RWPE2 (cell line): ENCODE data around the gene NATD1.

Source experiments
- ATAC-seq: fragments of 200-7000 bp; cut with Tn5 transposase; 3 replicates; pipeline ENCODE4 v1.9.1; 2021; ENCODE audit warnings: low read depth
- DNase-seq: peaks from one replicate; pipeline ENCODE4 v3.0.0-alpha.2; 2020; ENCODE audit warnings: low spot score
- H3K27ac ChIP-seq: fragments of 450-650 bp; 2 replicates; pipeline ENCODE4 v1.5.1; 2017; ENCODE audit warnings: mild to moderate bottlenecking; ENCODE audit not compliant: poor library complexity, severe bottlenecking
- H3K27me3 ChIP-seq: fragments of 250-450 bp; sonication (Bioruptor Pico); 2 replicates; pipeline ENCODE4 v1.5.1; 2021; ENCODE audit warnings: mild to moderate bottlenecking, moderate library complexity; ENCODE audit not compliant: insufficient read depth, poor library complexity, severe bottlenecking
- H3K36me3 ChIP-seq: fragments of 250-450 bp; sonication (Bioruptor Pico); 2 replicates; pipeline ENCODE4 v1.5.1; 2020; ENCODE audit warnings: low read depth, mild to moderate bottlenecking, moderate library complexity
- H3K4me1 ChIP-seq: fragments of 250-450 bp; sonication (Bioruptor Pico); 2 replicates; pipeline ENCODE4 v1.5.1; 2021; ENCODE audit warnings: mild to moderate bottlenecking, moderate library complexity; ENCODE audit not compliant: insufficient read depth, poor library complexity, severe bottlenecking
- H3K4me3 ChIP-seq: fragments of 250-450 bp; sonication (Bioruptor Pico); 2 replicates; pipeline ENCODE4 v1.5.1; 2021; ENCODE audit warnings: mild to moderate bottlenecking, moderate library complexity; ENCODE audit not compliant: severe bottlenecking
- H3K9me3 ChIP-seq: fragments of 250-450 bp; sonication (Bioruptor Pico); 2 replicates; pipeline ENCODE4 v1.5.1; 2021; ENCODE audit warnings: mild to moderate bottlenecking, moderate library complexity; ENCODE audit not compliant: severe bottlenecking
- TF ChIP-seq, protein P1 (sequence below): fragments of 450-650 bp; IDR thresholded peaks from one replicate; pipeline ENCODE4 v1.5.1; 2017; ENCODE audit warnings: mild to moderate bottlenecking, moderate library complexity; ENCODE audit not compliant: poor library complexity, severe bottlenecking

NATD1 gene

DNA sequence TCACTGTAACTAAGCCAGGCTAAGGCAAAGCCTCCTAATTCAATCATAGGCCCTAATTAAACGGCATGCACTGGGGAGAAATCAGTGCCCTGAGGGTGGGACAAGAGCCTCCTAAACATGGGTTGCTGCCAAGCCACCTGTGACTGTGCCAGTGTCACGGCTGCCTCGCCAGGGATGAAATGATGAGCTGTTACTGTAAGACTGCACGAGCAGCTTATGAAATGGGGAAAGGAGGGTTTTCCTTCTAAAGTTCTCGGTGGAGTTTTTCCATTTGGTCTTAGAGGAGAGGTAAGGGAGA lies 52.0 kb downstream of the NATD1 start:
- peaks cover 26% of the 10 kb centered on the region for H3K36me3 ChIP-seq
- H3K9me3 ChIP-seq: no peaks in the 10 kb centered on the region
- no peak overlapping the region for H3K27ac ChIP-seq
- no peak for DNase-seq
- no peak for ATAC-seq
- TF ChIP-seq, protein P1, sequence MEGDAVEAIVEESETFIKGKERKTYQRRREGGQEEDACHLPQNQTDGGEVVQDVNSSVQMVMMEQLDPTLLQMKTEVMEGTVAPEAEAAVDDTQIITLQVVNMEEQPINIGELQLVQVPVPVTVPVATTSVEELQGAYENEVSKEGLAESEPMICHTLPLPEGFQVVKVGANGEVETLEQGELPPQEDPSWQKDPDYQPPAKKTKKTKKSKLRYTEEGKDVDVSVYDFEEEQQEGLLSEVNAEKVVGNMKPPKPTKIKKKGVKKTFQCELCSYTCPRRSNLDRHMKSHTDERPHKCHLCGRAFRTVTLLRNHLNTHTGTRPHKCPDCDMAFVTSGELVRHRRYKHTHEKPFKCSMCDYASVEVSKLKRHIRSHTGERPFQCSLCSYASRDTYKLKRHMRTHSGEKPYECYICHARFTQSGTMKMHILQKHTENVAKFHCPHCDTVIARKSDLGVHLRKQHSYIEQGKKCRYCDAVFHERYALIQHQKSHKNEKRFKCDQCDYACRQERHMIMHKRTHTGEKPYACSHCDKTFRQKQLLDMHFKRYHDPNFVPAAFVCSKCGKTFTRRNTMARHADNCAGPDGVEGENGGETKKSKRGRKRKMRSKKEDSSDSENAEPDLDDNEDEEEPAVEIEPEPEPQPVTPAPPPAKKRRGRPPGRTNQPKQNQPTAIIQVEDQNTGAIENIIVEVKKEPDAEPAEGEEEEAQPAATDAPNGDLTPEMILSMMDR: no peak
- H3K4me3 ChIP-seq: no peak overlapping the region
- H3K4me1 ChIP-seq: no peaks in the 10 kb centered on the region
- H3K27me3 ChIP-seq: no peaks in the 10 kb centered on the region

DNA sequence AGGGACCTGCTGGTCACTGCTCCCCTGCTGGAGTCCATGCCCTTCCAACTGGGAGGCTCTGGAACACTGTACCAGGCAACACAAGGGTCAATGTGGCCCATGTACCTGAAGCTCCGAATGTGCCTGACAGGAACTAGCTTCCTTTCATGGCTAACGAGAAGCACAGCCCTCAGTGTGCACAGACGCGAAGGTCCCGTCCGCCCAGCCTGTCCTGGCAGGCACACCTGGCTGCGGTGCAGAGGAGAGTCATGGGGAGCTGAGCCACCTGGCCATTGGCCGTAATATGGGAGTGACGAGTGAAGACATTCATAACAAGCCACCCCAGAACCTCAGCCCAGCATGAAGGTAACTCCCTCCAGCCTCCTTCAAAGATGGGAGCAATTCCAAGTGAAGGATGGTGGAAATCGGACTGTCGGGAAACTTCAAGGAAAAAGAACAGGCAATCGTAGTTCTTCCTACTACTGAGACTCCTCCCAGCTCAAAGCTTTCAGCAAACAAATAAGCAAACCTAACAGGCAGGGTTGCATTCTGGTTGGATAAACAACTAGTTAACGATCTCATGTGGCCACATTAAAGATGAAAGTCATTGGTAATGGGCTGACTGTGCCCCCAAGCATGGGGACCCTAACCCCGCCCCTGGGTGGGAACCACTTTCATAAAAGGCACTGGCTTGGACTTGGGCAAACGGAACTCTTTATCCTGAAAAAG lies 52.5 kb downstream of the NATD1 start:
- Histone ChIP-seq H3K36me3 (peaks cover 26% of the 10 kb centered on the region), H3K27ac (no peak overlapping the region), H3K9me3 (no peaks in the 10 kb centered on the region), H3K27me3 (no peaks in the 10 kb centered on the region), H3K4me1 (no peaks in the 10 kb centered on the region), H3K4me3 (no peak overlapping the region)
- DNase-seq: no peak
- TF ChIP-seq, protein P1: no peak
- ATAC-seq: no peak

DNA sequence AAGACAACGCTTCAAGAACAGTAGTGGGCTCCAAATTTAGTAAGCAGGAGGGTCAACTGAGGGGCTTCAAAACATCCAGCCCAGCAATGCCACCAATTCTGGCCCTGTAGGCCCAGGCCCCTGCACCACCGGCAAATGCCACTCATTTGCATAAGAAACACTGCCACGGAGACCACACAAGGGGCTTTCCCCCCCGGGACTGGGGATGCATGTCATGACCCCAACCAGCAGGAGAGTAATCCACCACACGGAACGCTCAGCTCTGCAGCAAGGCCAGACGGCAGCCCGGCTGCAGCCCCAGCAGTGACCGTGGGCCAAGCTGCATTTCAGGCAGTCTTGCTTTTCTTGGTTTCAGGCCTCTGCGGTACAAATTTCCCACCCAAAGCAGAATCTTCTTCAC lies 53.4 kb downstream of the NATD1 start:
- no peaks in the 10 kb centered on the region for H3K27me3 ChIP-seq
- H3K4me3 ChIP-seq: no peak overlapping the region
- TF ChIP-seq, protein P1: no peak
- no peak overlapping the region for H3K27ac ChIP-seq
- DNase-seq (no peak), ATAC-seq (no peak)
- no peaks in the 10 kb centered on the region for H3K9me3 ChIP-seq
- no peaks in the 10 kb centered on the region for H3K4me1 ChIP-seq
- peaks cover 26% of the 10 kb centered on the region for H3K36me3 ChIP-seq

DNA sequence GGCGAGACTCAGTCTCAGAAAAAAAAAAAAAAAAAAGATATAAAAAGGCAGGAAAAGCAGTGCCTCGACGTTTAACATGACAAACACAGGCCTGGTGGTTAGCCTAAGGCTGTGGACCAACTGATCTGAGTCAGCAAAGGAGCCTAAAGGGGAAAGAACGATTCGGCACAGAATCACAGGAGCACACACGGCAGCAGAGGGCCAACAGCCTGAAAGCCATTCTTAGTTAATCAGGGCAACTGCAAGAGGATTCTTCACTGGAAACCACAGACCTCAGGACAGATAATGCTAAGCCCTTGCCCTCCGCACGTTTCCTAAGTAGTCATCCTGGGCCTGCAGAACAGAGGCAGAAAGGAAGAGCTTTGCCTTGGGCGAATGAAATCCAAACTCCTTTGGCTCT lies 53.9 kb downstream of the NATD1 start:
- Histone ChIP-seq H3K27me3 (no peaks in the 10 kb centered on the region), H3K36me3 (peaks cover 26% of the 10 kb centered on the region), H3K9me3 (no peaks in the 10 kb centered on the region), H3K27ac (no peak overlapping the region), H3K4me1 (no peaks in the 10 kb centered on the region), H3K4me3 (no peak overlapping the region)
- ATAC-seq (no peak), DNase-seq (no peak)
- TF ChIP-seq, protein P1: no peak

DNA sequence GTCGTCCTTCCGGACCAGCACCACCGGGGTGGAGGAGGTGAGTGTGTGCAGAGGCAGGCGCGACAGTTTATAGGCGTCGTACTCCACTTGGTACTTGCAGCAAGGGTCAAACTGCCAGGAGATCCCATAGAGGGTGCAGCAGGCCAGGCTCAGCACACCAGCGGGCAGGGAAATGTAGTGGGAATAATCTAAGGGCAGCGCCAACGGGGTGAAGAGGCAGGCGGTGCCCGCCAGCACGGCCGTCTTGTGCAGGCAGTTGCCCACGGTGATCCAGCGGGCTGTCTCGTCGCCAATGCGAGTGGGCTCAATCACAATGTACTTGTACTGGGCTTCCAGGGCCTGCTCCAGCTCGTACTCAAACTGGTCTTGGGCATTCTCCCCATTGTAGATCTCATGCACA lies 54.8 kb downstream of the NATD1 start:
- ATAC-seq: no peak
- DNase-seq: no peak
- TF ChIP-seq, protein P1: no peak
- Histone ChIP-seq H3K27ac (no peak overlapping the region), H3K9me3 (no peaks in the 10 kb centered on the region), H3K4me3 (no peak overlapping the region), H3K36me3 (peaks cover 26% of the 10 kb centered on the region), H3K4me1 (no peaks in the 10 kb centered on the region), H3K27me3 (no peaks in the 10 kb centered on the region)
